PFSK-1 (cell line): ENCODE measurements around the gene FHL1.

ENCODE experiments used
- POLR2AphosphoS5 ChIP-seq: IDR thresholded peaks from 2 replicates; pipeline ENCODE4 v1.6.1; 2012; ENCODE audit warnings: low read depth, mild to moderate bottlenecking, control low read depth, low read length, moderate library complexity
- REST ChIP-seq, 2 experiments: IDR thresholded peaks; 2 replicates each; pipeline versions ENCODE4 v1.6.1 to v1.8.0; 2011 to 2012; ENCODE audit warnings: low read depth in 2 of 2, low read length in 2 of 2, control low read depth in 1 of 2, inconsistent platforms in 1 of 2, mild to moderate bottlenecking in 1 of 2, moderate library complexity in 1 of 2; ENCODE audit not compliant: insufficient read depth in 1 of 2
- SIN3A ChIP-seq: IDR thresholded peaks from 2 replicates; pipeline ENCODE4 v1.6.1; 2012; ENCODE audit warnings: mild to moderate bottlenecking, low read length, moderate library complexity, borderline replicate concordance; ENCODE audit not compliant: insufficient read depth
- TAF1 ChIP-seq: IDR thresholded peaks from 2 replicates; pipeline ENCODE4 v1.6.1; 2012; ENCODE audit warnings: low read length, control low read depth, borderline replicate concordance; ENCODE audit not compliant: insufficient read depth

- no peak for TF ChIP-seq POLR2AphosphoS5
- TF ChIP-seq SIN3A: no peak
- TF ChIP-seq TAF1: no peak
- TF ChIP-seq REST (IDR thresholded peaks at IDR 0.05; ENCODE audit: insufficient read depth in 1 of 2, low read depth in 2 of 2, low read length in 2 of 2): no peak
These were observed 108.7 kb downstream of the FHL1 start for GRCh38 chrX:136256026-136256425.
